GM19463 (cell line): ENCODE data around the gene PKP2.
"Not testable (repeated sequence)": the region's sequence is repeated elsewhere in the genome, so short reads cannot be mapped to it uniquely, and the experiment has no call there.

Experiments used
- ATAC-seq: cut with Tn5 transposase; IDR thresholded peaks from one replicate; pipeline ENCODE4 v1.9.1; 2021; ENCODE audit warnings: mild to moderate bottlenecking, moderate library complexity; ENCODE audit not compliant: unreplicated experiment

Gene PKP2

GRCh38 chr12:32864731-32865130, 31.8 kb downstream of the PKP2 start:
- no peak for ATAC-seq

DNA sequence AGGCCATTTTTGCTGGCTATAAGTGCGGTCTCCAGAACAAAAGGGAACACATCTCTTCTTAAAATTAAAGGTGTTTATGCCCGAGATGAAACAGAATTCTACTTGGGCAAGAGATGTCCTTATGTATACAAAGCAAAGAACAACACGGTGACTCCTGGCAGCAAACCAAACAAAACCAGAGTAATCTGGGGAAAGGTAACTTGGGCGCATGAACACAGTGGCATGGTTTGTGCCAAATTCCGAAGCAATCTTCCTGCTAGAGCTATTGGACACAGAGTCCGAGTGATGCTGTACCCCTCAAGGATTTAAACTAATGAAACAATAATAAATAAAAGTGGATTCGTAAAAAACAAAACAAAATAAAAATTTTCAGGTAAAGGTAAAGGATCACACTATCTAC, 33.4 kb downstream of the PKP2 start:
- ATAC-seq, result no peak

DNA sequence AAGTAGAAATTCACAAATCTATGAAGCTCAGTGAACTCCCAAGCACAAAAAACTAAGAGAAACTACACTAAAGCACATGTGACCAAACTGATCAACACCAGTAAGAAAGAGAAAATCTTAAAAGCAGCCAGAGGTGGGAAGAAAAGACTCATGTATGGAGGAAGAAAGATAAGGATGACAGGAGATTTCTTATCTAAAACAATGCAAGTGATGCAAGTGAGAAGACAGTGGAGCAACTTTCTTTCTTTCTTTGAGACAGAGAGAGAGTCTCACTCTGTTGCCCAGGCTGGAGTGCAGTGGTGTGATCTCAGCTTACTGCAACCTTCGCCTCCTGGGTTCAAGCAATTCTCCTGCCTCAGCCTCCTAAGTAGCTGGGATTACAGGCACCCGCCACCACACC, 34.9 kb downstream of the PKP2 start:
- not testable (repeated sequence) for ATAC-seq

DNA sequence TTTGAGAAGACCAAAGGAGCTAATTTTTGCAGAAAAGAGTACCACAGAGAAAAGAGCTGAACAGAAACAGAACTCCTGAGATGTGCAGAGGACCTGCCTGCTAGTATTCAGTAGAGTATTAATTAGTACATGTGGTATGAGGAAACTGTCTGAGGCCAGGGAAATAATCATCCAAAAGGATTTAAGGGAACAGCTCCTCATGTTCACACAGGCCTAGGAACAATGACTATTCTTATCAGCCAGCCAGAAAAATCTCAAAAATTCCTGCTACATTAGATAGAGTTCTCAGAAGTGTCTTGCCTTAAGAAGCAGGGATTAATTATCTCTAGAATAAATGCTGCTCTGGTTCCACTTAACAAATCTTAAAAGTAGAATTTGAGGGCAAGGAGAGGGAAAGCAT, 36.4 kb downstream of the PKP2 start:
- no peak for ATAC-seq

DNA sequence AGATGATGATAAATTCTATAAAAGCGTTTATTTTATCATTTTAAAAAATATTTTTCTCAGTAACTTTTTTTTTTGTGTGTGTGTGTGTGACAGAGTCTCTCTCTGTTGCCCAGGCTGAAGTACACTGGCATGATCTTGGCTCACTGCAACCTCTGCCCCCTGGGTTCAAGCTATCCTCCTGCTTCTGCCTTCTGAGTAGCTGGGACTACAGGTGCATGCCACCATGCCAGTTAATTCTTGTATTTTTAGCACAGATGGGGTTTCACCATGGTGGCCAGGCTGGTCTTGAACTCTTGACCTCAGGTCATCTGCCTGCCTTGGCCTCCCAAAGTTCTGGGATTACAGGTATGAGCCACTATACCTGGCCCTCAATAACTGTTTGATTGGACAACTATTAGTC, 37.2 kb downstream of the PKP2 start:
- no peak for ATAC-seq

- no peak for ATAC-seq
These were observed 41.9 kb downstream of the PKP2 start for GRCh38 chr12:32854716-32855115.

- ATAC-seq, result no peak
These were observed 42.5 kb downstream of the PKP2 start for GRCh38 chr12:32854097-32854496.

GRCh38 chr12:32847287-32847686, 49.3 kb downstream of the PKP2 start:
- no peak for ATAC-seq

- ATAC-seq, result no peak
These were observed 50.5 kb downstream of the PKP2 start for GRCh38 chr12:32846053-32846452.

- no peak for ATAC-seq
These were observed 53.0 kb downstream of the PKP2 start for GRCh38 chr12:32843528-32844095.

GRCh38 chr12:32841061-32841460, 55.5 kb downstream of the PKP2 start:
- ATAC-seq, result no peak

DNA sequence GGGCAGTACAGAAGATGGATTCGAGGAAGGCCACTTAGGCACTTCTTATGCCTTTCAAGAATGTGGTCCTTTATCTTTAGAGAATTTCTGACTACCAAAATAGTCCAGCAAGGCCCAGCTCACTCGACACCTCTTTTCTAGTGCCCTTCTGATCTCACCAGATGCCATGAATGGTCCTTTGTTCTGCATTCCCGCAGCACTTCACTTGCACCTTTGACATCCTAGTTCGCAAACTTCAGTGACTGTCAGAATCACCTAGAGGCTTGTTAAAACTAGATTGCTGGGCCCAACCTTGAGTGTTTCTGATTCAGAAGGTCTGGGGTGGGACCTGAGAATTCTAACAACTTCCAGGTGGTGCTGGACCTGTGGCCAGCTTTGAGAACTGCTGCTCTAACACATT, 56.7 kb downstream of the PKP2 start:
- no peak for ATAC-seq

- ATAC-seq, result no peak
These were observed 58.6 kb downstream of the PKP2 start for GRCh38 chr12:32837974-32838373.

GRCh38 chr12:32836710-32837109, 59.9 kb downstream of the PKP2 start:
- ATAC-seq, result no peak

GRCh38 chr12:32834122-32834521, 62.5 kb downstream of the PKP2 start:
- no peak for ATAC-seq

DNA sequence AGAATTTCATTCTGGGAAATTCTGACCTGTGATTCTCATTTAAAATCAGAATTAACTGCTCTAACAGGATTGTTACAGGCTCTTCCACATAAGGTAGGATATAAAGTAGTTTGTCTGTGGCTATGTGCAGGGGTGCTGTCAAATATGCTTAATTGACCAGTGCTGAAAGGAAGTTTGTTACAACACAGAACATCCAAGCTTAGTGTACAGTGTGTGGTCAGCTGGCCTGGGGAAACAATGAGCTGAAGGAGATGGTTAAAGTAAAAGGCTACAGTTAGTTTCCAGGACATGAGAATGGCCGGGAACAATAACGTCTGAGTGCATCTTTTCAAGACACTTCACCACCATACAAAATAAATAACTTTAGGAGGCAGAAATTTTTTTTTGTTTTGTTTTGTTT, 68.0 kb downstream of the PKP2 start:
- no peak for ATAC-seq

DNA sequence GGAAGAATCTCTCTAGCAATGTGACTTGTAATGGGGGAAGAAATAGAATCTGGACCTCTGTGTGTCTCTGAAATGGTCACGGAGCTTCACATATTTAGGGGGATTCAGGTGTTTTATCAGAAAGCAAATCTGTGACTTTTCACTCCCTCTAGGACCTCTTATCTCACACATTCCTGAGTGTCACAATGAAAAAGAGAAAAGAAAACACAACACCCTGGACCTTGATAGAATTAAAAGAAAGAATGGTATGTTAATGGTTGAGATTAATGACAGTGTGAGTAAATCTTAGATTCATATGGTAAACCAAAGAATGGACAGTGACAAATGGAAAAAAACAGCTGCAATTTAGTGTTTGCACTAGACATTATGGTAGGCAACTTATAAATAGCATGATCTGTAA, 68.5 kb downstream of the PKP2 start:
- ATAC-seq, result no peak

DNA sequence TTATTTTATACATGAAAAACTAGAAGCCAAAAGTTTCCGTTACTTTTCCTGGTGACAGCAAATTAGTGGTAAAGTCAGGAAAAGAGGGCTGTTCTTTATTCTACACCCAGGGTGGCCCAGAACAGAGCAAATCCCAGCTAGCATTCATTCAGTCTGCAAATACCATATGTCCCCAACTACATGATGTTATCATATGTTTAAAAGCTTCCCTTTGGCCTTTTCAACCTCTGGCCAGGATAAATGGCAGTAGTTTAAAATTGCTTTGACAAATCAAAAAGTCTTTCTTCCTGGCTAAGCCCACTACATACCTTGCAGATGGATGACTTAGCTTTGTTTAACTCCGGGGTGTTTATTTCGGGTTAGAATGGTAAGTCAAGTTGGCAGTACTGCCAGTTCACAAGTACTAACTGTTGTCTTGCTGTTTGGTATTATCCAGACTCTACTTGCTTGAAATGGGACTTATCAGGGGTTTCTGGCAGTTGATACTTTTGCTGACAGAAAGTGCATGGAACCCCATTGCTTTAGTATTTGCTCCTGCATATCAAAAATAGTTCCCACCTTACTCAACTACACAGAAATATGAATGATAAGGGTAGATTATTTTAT, 69.7 kb downstream of the PKP2 start:
- ATAC-seq, result no peak

DNA sequence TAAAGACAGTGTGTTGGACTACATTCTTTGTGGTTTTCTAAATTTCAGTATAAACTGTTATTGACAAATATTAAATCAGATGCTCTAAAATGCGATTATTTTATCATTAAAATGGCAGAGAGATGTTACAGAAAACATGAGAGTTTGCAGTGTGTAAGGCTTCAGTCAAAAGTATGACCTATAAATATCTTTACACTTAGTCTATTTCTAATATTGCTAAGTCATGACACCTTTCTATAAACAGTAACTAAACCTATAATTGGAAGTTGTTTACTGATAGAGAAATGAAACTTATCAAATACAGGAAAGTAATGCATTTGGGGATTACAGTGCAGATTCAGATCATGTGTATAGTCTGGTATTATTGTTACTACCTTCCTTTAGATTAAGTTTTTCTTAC, 72.0 kb downstream of the PKP2 start:
- ATAC-seq, result no peak

DNA sequence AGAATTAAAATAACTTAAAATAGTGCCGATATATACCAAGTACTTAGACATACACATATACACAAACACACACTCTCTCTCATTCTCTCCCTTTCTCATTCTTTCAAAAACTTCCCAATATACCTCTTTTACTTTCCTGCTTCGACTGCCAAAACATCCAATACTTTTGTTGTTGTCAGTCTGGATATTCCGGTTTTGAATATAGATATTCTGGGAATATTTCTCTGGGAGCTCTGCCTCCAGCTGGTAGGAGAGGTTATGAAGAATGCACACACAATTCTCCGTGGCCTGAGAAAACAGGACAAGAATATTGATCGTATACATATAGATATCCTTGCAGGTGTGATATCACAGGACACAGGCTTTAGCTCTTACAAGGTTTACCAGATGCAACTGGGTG, 74.2 kb downstream of the PKP2 start:
- ATAC-seq, result no peak

DNA sequence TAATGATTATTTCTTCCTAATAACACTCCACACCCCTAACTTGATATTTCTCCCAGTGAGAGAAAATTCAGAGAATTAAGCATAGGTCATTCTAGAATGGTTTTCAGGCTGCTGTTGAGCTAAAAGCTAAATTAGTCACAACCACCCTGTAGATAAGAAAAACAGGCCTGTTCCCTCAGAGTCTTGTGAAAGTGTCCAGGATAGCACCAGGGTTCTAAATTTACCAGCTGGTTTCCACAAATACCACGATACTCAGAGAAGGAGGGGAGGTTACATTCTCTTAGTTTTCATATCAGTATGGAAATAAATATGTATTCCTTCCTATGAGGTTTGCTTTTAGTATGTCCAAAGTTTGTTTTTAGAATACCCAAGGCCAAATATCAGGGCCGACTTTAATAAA, 74.9 kb downstream of the PKP2 start:
- no peak for ATAC-seq

DNA sequence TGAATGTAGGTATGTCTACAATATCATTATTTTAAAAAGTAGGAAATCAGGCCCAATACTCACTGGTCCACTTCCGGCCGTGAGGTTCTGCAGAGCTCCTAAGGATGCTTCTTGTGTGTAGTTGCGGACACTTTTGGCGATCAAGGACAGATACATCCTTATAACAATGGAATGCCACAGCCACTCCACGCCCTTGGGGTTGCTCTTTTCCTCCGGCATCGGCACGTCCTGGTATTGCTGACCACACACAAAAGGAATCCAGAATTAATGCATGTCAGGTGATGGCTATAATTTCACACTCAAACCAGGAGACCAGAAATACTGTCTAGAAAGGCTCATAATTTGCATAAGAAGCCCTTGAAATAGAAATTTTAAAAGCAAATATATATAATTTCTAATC, 75.3 kb downstream of the PKP2 start:
- ATAC-seq, result no peak

DNA sequence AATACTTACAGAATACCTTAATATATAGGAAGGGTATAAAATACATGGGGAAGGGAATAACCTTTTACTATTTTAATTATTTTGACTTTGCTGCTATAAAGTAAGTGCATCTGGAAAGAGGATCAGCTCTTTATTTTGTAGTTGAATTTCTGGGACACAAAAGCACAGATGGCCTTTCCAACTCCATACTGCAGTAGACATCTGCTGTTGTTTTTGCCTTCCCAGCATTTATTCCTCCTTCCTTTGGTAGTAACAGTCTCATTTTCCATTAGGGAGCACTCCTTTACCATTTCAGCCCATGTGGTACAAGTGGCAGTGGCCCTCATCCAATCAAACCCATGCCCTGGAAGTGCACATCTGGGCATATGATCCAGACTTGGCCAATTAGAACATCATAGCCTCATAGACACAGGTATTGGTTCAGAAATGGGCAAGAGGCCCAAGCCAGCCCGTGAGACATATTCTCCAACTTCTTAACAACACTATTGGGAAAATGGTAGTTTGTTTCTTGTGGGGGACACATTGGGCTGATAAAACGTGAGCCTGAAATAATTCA, 76.1 kb downstream of the PKP2 start:
- no peak for ATAC-seq
